NB4 (cell line): Measurements from ENCODE around the gene LCE2A.

Source experiments
- DNase-seq: peaks from one replicate; pipeline ENCODE4 v3.0.0; 2010; ENCODE audit warnings: low read depth
- H3K4me3 ChIP-seq: one replicate; pipeline ENCODE4 v1.5.1; 2011; ENCODE audit warnings: mild to moderate bottlenecking, low read depth, low read length, moderate library complexity
- MYC ChIP-seq: IDR thresholded peaks from 2 replicates; pipeline ENCODE4 v1.6.1; 2011; ENCODE audit warnings: low read depth, low read length
- POLR2A ChIP-seq: IDR thresholded peaks from 2 replicates; pipeline ENCODE4 v1.6.1; 2011; ENCODE audit warnings: mild to moderate bottlenecking; ENCODE audit not compliant: insufficient read length; ENCODE audit errors: extremely low read depth
- TF ChIP-seq, protein P1 (sequence below): IDR thresholded peaks from one replicate; pipeline ENCODE4 v1.5.1; 2012; ENCODE audit warnings: low read depth, low read length
- TF ChIP-seq, protein P2 (sequence below): IDR thresholded peaks from 2 replicates; pipeline ENCODE4 v1.6.1; 2011; ENCODE audit warnings: low read depth, low read length

LCE2A gene

DNA sequence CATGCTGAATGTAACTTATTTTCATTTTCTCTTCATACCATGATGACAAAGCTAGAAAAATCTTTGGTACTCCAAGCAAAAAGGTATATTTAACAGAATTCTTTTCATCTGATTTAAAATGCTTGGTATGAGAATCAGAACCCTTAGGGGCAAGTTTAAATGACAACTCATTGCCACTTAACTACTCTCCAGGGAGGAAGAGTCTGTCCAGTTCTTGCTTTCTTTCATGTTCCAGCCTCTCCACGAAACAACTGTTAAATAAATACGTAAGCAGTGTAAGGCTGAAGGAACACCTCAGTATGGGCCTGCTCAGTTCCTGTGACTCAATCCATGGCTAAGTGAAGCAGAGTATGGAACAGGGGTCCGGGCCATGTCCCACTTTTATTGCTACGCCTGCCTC lies 1.6 kb downstream of the LCE2A start:
- TF ChIP-seq, protein P1, sequence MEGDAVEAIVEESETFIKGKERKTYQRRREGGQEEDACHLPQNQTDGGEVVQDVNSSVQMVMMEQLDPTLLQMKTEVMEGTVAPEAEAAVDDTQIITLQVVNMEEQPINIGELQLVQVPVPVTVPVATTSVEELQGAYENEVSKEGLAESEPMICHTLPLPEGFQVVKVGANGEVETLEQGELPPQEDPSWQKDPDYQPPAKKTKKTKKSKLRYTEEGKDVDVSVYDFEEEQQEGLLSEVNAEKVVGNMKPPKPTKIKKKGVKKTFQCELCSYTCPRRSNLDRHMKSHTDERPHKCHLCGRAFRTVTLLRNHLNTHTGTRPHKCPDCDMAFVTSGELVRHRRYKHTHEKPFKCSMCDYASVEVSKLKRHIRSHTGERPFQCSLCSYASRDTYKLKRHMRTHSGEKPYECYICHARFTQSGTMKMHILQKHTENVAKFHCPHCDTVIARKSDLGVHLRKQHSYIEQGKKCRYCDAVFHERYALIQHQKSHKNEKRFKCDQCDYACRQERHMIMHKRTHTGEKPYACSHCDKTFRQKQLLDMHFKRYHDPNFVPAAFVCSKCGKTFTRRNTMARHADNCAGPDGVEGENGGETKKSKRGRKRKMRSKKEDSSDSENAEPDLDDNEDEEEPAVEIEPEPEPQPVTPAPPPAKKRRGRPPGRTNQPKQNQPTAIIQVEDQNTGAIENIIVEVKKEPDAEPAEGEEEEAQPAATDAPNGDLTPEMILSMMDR = no peak
- H3K4me3 ChIP-seq = no peak overlapping the region
- no peak for DNase-seq

DNA sequence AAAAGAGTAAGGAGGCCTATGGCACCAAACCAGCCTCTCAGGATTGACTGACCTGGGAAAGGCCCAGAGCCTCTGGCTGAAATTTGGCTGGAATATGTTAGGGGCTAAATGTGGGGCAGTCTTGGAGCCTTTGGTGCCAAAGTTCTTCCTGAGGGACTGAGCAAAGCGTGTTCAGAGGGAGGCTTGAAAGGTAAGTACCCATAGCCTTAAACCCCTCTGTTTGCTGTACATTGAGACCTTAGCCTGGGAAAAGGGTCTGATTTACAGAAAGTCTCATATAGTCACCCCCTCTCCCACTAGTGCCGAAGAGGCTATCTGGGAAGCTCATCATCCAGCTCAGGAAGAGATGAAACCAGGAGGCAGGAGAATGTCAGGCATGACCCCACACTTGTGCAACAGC lies 9.7 kb downstream of the LCE2A start, which contains the start of gene LCE4A:
Gene LCE4A (plus strand): TSS at position 301 of the 400 bp plus-strand sequence. CDS start 916 bp downstream, outside the sequence.
- no peak for DNase-seq
- TF ChIP-seq POLR2A (no peak), MYC (no peak)
- TF ChIP-seq, protein P2, sequence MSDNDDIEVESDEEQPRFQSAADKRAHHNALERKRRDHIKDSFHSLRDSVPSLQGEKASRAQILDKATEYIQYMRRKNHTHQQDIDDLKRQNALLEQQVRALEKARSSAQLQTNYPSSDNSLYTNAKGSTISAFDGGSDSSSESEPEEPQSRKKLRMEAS = no peak
- TF ChIP-seq, protein P1 = no peak

DNA sequence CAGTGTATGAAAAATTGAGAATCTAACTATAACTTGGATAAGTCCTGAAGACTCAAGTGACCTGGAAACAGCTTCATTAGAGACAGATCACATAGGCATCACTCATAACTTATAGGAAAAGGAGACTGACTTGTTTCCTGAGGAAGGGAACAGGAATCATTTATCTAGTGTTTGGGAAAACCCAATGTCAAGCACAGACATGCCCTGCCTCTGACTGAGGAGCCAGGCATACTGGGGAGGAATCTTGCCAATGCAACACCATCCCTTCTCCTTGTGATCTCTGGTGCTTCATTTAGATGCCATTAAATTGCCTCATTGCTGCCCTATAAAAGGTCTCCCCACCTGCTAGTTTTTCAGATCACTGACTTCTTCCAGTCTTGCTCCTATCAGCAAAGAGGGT lies 20.1 kb downstream of the LCE2A start:
- DNase-seq = no peak
- no peak overlapping the region for H3K4me3 ChIP-seq
- TF ChIP-seq, protein P1 = no peak
- TF ChIP-seq, protein P2 = no peak
- no peak for TF ChIP-seq MYC

More for the DNA sequence above, 9.7 kb downstream of the LCE2A start, which contains the start of gene LCE4A:
- H3K4me3 ChIP-seq = no peak within 1 kb of the TSS

DNA sequence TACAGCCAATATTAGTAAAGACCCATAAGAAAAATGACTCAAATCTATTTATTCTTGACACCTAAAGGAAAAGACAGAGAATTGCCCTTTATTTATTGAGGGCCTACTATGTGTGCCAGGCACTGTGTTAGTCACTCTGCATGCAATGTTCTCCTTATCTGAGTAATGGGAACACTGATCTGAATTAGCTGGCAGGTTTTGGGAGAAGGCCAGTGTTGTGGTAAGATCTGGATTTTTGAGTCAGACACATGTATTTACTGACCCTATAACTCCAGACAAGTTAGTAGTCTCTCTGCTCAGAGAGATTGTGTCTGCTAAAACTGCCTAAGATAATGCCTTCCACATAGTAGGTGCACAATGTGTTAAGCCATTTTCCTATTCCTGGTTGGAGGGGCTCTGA lies 27.1 kb downstream of the LCE2A start:
- TF ChIP-seq POLR2A (no peak), MYC (no peak)
- TF ChIP-seq, protein P2 = no peak
- TF ChIP-seq, protein P1 = no peak
- DNase-seq = no peak
- H3K4me3 ChIP-seq = no peak overlapping the region

DNA sequence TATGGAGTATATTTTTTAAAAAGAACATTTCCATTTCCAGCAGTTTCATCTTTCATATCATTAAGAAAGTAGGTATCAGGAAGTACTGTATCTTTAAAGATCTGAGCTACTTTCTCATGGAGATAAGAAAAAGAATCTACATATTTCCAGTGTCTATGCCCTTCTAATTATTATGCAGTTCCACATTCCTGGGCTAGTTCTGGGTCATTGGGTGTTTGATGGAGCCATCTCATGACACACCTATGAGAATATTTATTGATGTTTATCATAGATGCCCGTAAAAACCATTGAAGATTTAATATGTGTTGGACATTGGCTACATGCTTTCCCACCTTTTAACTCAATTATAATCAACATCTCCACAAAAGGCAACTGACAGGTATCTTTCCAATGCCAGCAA lies 30.8 kb downstream of the LCE2A start:
- TF ChIP-seq, protein P2 = no peak
- no peak for TF ChIP-seq MYC
- no peak overlapping the region for H3K4me3 ChIP-seq
- DNase-seq = no peak

DNA sequence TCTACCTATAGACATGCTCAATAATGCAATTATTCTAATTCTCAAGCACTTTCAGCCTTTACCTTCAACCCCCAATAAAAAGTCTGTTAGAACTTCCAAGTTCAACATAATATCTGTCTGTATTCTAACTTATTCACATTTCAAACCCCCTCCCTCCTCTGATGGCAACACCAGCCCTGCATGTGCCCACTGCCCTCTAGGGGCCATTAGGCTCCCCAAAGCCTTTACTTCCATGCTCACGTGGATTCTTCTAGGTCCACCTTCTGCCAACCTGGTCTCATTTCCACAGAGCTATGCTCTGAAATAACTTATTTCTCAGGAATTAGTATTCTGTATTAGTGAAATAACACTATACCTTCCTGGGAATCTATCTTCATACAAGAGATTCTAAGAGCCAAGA lies 37.5 kb downstream of the LCE2A start:
- TF ChIP-seq, protein P1 = peak; percentile 43
- no peak for TF ChIP-seq MYC
- DNase-seq = peak; percentile 14
- no peak overlapping the region for H3K4me3 ChIP-seq
